HepG2 (cell line): ENCODE measurements around the gene PYY. TPM values are rescaled to one million over a fixed set of nuclear protein-coding genes. Genes with fewer than 3 reads are reported as not detected.

Experiments used
- ARNTL ChIP-seq: sonication (generic); formaldehyde crosslinking; IDR thresholded peaks from 2 replicates; pipeline ENCODE4 v1.4.0; 2020; ENCODE audit warnings: mild to moderate bottlenecking, missing genetic modification reagents
- CHD2 ChIP-seq: IDR thresholded peaks from 2 replicates; pipeline ENCODE4 v1.6.1; 2011; ENCODE audit warnings: low read depth, low read length, improper control_type of control experiment
- FLYWCH1 ChIP-seq: sonication (generic); formaldehyde crosslinking; IDR thresholded peaks from 2 replicates; pipeline ENCODE4 v1.8.1; 2023; ENCODE audit warnings: mild to moderate bottlenecking, missing genetic modification reagents
- GZF1 ChIP-seq: sonication (generic); formaldehyde crosslinking; IDR thresholded peaks from 2 replicates; pipeline ENCODE4 v1.5.1; 2020; ENCODE audit warnings: mild to moderate bottlenecking, missing genetic modification reagents
- KDM3A ChIP-seq: IDR thresholded peaks from 2 replicates; pipeline ENCODE4 v1.6.1; 2018; ENCODE audit warnings: low read depth, missing compliant biosample characterization
- LCORL ChIP-seq, 2 experiments: fragments of 450-650 bp in 1 of 2; sonication (generic) in 1 of 2; formaldehyde crosslinking in 1 of 2; IDR thresholded peaks; 2 replicates each; pipeline versions ENCODE4 v1.5.0 to v1.6.1; 2017 to 2020; ENCODE audit warnings: antibody characterized with exemption in 1 of 2, missing genetic modification reagents in 1 of 2
- MYC ChIP-seq: sonication (generic); formaldehyde crosslinking; IDR thresholded peaks from 2 replicates; pipeline ENCODE4 v1.9.0; 2021; ENCODE audit warnings: missing genetic modification reagents, borderline replicate concordance
- NCOA5 ChIP-seq: sonication (generic); formaldehyde crosslinking; IDR thresholded peaks from 2 replicates; pipeline ENCODE4 v1.4.0; 2020; ENCODE audit warnings: missing genetic modification reagents
- NCOR1 ChIP-seq: fragments of 200-600 bp; sonication (generic); IDR thresholded peaks from 2 replicates; pipeline ENCODE4 v1.7.0; 2017; ENCODE audit warnings: antibody characterized with exemption, low read length, borderline replicate concordance
- NFYC ChIP-seq: IDR thresholded peaks from 2 replicates; pipeline ENCODE4 v1.6.1; 2016; ENCODE audit warnings: missing genetic modification reagents, missing compliant biosample characterization
- NR3C1 ChIP-seq: sonication (generic); formaldehyde crosslinking; IDR thresholded peaks from 2 replicates; pipeline ENCODE4 v1.4.0; 2020; ENCODE audit warnings: missing genetic modification reagents
- PHB2 ChIP-seq: fragments of 450-650 bp; IDR thresholded peaks from 2 replicates; pipeline ENCODE4 v1.6.1; 2018; ENCODE audit not compliant: partially characterized antibody
- POGZ ChIP-seq: sonication (generic); formaldehyde crosslinking; IDR thresholded peaks from 2 replicates; pipeline ENCODE4 v1.4.0; 2020; ENCODE audit warnings: mild to moderate bottlenecking, missing genetic modification reagents
- SAP130 ChIP-seq: IDR thresholded peaks from 2 replicates; pipeline ENCODE4 v1.6.1; 2016; ENCODE audit warnings: low read depth
- SP4 ChIP-seq: sonication (generic); formaldehyde crosslinking; IDR thresholded peaks from 2 replicates; pipeline ENCODE4 v1.8.1; 2023; ENCODE audit warnings: mild to moderate bottlenecking, missing genetic modification reagents
- SRF ChIP-seq: IDR thresholded peaks from 2 replicates; pipeline ENCODE4 v1.6.1; 2011; ENCODE audit warnings: mild to moderate bottlenecking, low read depth, low read length, moderate library complexity
- TBX2 ChIP-seq: sonication (generic); formaldehyde crosslinking; IDR thresholded peaks from 2 replicates; pipeline ENCODE4 v1.5.0; 2020; ENCODE audit warnings: missing genetic modification reagents, mild to moderate bottlenecking, borderline replicate concordance
- ZBTB1 ChIP-seq: sonication (generic); formaldehyde crosslinking; IDR thresholded peaks from 2 replicates; pipeline ENCODE4 v1.4.0; 2020; ENCODE audit warnings: missing genetic modification reagents, borderline replicate concordance
- ZMAT3 ChIP-seq: sonication (generic); formaldehyde crosslinking; conservative IDR thresholded peaks from 2 replicates; pipeline ENCODE4 v1.7.0; 2021; ENCODE audit warnings: missing genetic modification reagents
- ZNF224 ChIP-seq: sonication (generic); formaldehyde crosslinking; IDR thresholded peaks from 2 replicates; pipeline ENCODE4 v1.5.0; 2020; ENCODE audit warnings: mild to moderate bottlenecking, missing genetic modification reagents
- ZNF230 ChIP-seq: sonication (generic); formaldehyde crosslinking; IDR thresholded peaks from 2 replicates; pipeline ENCODE4 v1.4.0; 2020; ENCODE audit warnings: mild to moderate bottlenecking, missing genetic modification reagents
- ZNF234 ChIP-seq: sonication (generic); formaldehyde crosslinking; conservative IDR thresholded peaks from 2 replicates; pipeline ENCODE4 v1.5.1; 2020; ENCODE audit warnings: mild to moderate bottlenecking, missing genetic modification reagents
- ZNF276 ChIP-seq: sonication (generic); formaldehyde crosslinking; IDR thresholded peaks from 2 replicates; pipeline ENCODE4 v1.4.0; 2020; ENCODE audit warnings: mild to moderate bottlenecking, low read depth, missing genetic modification reagents
- ZNF333 ChIP-seq: sonication (generic); formaldehyde crosslinking; IDR thresholded peaks from 2 replicates; pipeline ENCODE4 v1.4.0; 2020; ENCODE audit warnings: mild to moderate bottlenecking, missing genetic modification reagents, borderline replicate concordance
- ZNF460 ChIP-seq: sonication (generic); formaldehyde crosslinking; IDR thresholded peaks from 2 replicates; pipeline ENCODE4 v1.5.1; 2020; ENCODE audit warnings: missing genetic modification reagents, mild to moderate bottlenecking, borderline replicate concordance
- ZNF781 ChIP-seq: sonication (generic); formaldehyde crosslinking; IDR thresholded peaks from 2 replicates; pipeline ENCODE4 v1.5.1; 2020; ENCODE audit warnings: borderline replicate concordance, mild to moderate bottlenecking, missing genetic modification reagents; ENCODE audit errors: not compliant biosample characterization
- ZNF788 ChIP-seq: sonication (generic); formaldehyde crosslinking; IDR thresholded peaks from 2 replicates; pipeline ENCODE4 v1.5.0; 2020; ENCODE audit warnings: mild to moderate bottlenecking, missing genetic modification reagents, borderline replicate concordance
- polyA plus RNA-seq, 8 experiments: library from polyadenylated mRNA; depleted of rRNA in 3 of 8; stranded (reverse) in 7 of 8; unstranded in 1 of 8; fragments of >200 nt; fragmentation: Illumina TruSeq in 4 of 8; extraction: Trizol in 4 of 8; gene quantifications; 2 replicates each; pipeline versions ENCODE4 v1.2.1 to v1.2.3, GENCODE V29; 2011 to 2016; ENCODE audit warnings: low read depth in 4 of 8, missing spikeins in 1 of 8, mixed read lengths in 1 of 8; ENCODE audit not compliant: insufficient read depth in 1 of 8
- total RNA-seq, 5 experiments: library from RNA; depleted of rRNA; stranded (reverse); fragments of >200 nt; fragmentation: Illumina TruSeq; extraction: Trizol; gene quantifications; 2 replicates each; pipeline ENCODE4 v1.2.3, GENCODE V29; 2016; ENCODE audit warnings: low read depth in 1 of 5
- TF ChIP-seq, protein P1 (sequence below): sonication (generic); formaldehyde crosslinking; IDR thresholded peaks from 2 replicates; pipeline ENCODE4 v1.5.1; 2020; ENCODE audit warnings: missing genetic modification reagents, mild to moderate bottlenecking, borderline replicate concordance

PYY gene
- total and polyA plus RNA-seq, 2 of the 13 experiments (the other 11 are each of a cell fraction or from before 2014, with no cell fraction given), result 0.25 TPM; not detected in 1

- no peak; the same call in 1 of the 2 replicates for TF ChIP-seq MYC
- TF ChIP-seq ZNF781 (CRISPR knock-in tag), result no peak
- no peak for TF ChIP-seq POGZ (CRISPR knock-in tag)
- TF ChIP-seq TBX2, result peak; percentile 16; the same call in 1 of the 2 replicates
- TF ChIP-seq NR3C1 (CRISPR knock-in tag), result no peak
- TF ChIP-seq NCOR1, result no peak
- TF ChIP-seq CHD2, result no peak
- TF ChIP-seq FLYWCH1 (CRISPR knock-in tag), result no peak
- TF ChIP-seq ZNF333 (CRISPR knock-in tag), result no peak
- TF ChIP-seq SP4 (CRISPR knock-in tag), result no peak
- no peak for TF ChIP-seq ZMAT3 (CRISPR knock-in tag)
- peak; percentile 43; the same call in 1 of the 2 replicates for TF ChIP-seq ZNF788
- no peak for TF ChIP-seq ZNF230 (CRISPR knock-in tag)
- no peak for TF ChIP-seq ZNF224 (CRISPR knock-in tag)
- no peak for TF ChIP-seq SRF
- 0 out of 2 replicates have a peak, but pooled peaks have one; percentile 20 for TF ChIP-seq KDM3A (CRISPR knock-in tag)
- peak; percentile 54; the same call in 1 of the 2 replicates for TF ChIP-seq ZNF460 (CRISPR knock-in tag)
- peak; percentile 68 for TF ChIP-seq NFYC (CRISPR knock-in tag)
- TF ChIP-seq ARNTL (CRISPR knock-in tag), result no peak
- no peak for TF ChIP-seq ZNF276 (CRISPR knock-in tag)
- TF ChIP-seq, protein P1, sequence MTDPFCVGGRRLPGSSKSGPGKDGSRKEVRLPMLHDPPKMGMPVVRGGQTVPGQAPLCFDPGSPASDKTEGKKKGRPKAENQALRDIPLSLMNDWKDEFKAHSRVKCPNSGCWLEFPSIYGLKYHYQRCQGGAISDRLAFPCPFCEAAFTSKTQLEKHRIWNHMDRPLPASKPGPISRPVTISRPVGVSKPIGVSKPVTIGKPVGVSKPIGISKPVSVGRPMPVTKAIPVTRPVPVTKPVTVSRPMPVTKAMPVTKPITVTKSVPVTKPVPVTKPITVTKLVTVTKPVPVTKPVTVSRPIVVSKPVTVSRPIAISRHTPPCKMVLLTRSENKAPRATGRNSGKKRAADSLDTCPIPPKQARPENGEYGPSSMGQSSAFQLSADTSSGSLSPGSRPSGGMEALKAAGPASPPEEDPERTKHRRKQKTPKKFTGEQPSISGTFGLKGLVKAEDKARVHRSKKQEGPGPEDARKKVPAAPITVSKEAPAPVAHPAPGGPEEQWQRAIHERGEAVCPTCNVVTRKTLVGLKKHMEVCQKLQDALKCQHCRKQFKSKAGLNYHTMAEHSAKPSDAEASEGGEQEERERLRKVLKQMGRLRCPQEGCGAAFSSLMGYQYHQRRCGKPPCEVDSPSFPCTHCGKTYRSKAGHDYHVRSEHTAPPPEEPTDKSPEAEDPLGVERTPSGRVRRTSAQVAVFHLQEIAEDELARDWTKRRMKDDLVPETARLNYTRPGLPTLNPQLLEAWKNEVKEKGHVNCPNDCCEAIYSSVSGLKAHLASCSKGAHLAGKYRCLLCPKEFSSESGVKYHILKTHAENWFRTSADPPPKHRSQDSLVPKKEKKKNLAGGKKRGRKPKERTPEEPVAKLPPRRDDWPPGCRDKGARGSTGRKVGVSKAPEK (CRISPR knock-in tag), result no peak
- TF ChIP-seq LCORL (IDR thresholded peaks at IDR 0.05), result no peak
- peak; percentile 86; the same call in 1 of the 2 replicates for TF ChIP-seq LCORL (CRISPR knock-in tag; IDR thresholded peaks at IDR 0.05)
- TF ChIP-seq GZF1 (CRISPR knock-in tag), result no peak
- TF ChIP-seq ZNF234, result no peak
- peak; percentile 90 for TF ChIP-seq SAP130 (CRISPR knock-in tag)
- TF ChIP-seq ZBTB1, result no peak
- TF ChIP-seq PHB2, result no peak
- TF ChIP-seq NCOA5 (CRISPR knock-in tag), result no peak
Measured at GRCh38 chr17:44001461-44001920, 47.8 kb upstream of the PYY start (continued).
